HepG2 (cell line): ENCODE measurements around the gene THADA. TPM values are rescaled to one million over a fixed set of nuclear protein-coding genes. Genes with fewer than 3 reads are reported as not detected.
A peak's percentile ranks its signal among the peaks of the same experiment; 100 is the strongest.

Experiments
- ATAC-seq: fragments of 200-7000 bp; cut with Tn5 transposase; 3 replicates; pipeline ENCODE4 v1.9.1; 2020; ENCODE audit warnings: mild to moderate bottlenecking, moderate library complexity
- BruUV-seq: library from RNA; stranded (reverse); fragments of 400-500 nt; replicated peaks from 2 replicates; lab custom pipeline; 2021; lab: Mats Ljungman, UMichigan
- CTCF ChIA-PET: fragments of 300-600 bp; formaldehyde crosslinking; extraction: SDS; loops from one replicate; lab custom pipeline; 2021; ENCODE audit warnings: low total read pairs, inconsistent platforms, low intra/inter-chr PET ratio; lab: Yijun Ruan, JAX
- POLR2A ChIA-PET: fragments of 350-600 bp; sonication (Branson Sonifier 250); formaldehyde crosslinking; loops from one replicate; lab custom pipeline; 2020; ENCODE audit warnings: antibody characterized with exemption, inconsistent platforms; lab: Yijun Ruan, JAX
- DNase-seq: peaks from one replicate; pipeline ENCODE4 v3.0.0-alpha.2; 2015; ENCODE audit warnings: low spot score
- FAIRE-seq: peaks from 3 replicates; lab custom pipeline; 2011; peaks lifted over from hg19 to GRCh38; lab: Jason Lieb, UNC
- H2AFZ ChIP-seq: one replicate; pipeline ENCODE4 v1.6.1; 2011; ENCODE audit warnings: low read length, inconsistent platforms
- H3K27ac ChIP-seq: fragments of 300-600 bp; 3 replicates; pipeline ENCODE4 v1.8.0; 2011; ENCODE audit warnings: mixed run types, mild to moderate bottlenecking, mixed read lengths, low read length, inconsistent platforms; ENCODE audit not compliant: insufficient read depth; ENCODE audit errors: extremely low read length
- H3K27me3 ChIP-seq, 2 experiments: fragments of 200-600 bp in 1 of 2; 2 replicates in 1 of 2; 3 replicates in 1 of 2; pipeline versions ENCODE4 v1.6.0 to v1.8.0; 2011; ENCODE audit warnings: low read length in 2 of 2, mild to moderate bottlenecking in 2 of 2, moderate library complexity in 2 of 2, inconsistent platforms in 1 of 2; ENCODE audit not compliant: insufficient read depth in 2 of 2, control insufficient read depth in 1 of 2
- H3K36me3 ChIP-seq, 2 experiments: fragments of 200-600 bp in 1 of 2; replicated peaks in 1 of 2; 2 replicates in 1 of 2; 3 replicates in 1 of 2; pipeline versions ENCODE4 v1.5.1 to v1.8.0; 2011; ENCODE audit warnings: low read length in 2 of 2, inconsistent platforms in 1 of 2; ENCODE audit not compliant: insufficient read depth in 2 of 2, control insufficient read depth in 1 of 2
- H3K4me1 ChIP-seq: 2 replicates; pipeline ENCODE4 v1.5.1; 2012; ENCODE audit warnings: low read length, inconsistent platforms; ENCODE audit not compliant: insufficient read depth
- H3K4me2 ChIP-seq: 2 replicates; pipeline ENCODE4 v1.6.0; 2011; ENCODE audit warnings: low read depth, low read length, inconsistent platforms
- H3K4me3 ChIP-seq, 3 experiments: fragments of 200-600 bp in 1 of 3; sonication (generic), shearing (Covaris generic) in 1 of 3; replicated peaks in 1 of 3; 2 replicates each; pipeline ENCODE4 v1.5.1; 2011 to 2016; ENCODE audit warnings: low read length in 3 of 3, inconsistent platforms in 2 of 3, low read depth in 2 of 3, mild to moderate bottlenecking in 2 of 3, control low read depth in 1 of 3, mixed read lengths in 1 of 3; ENCODE audit not compliant: insufficient read depth in 1 of 3
- H3K79me2 ChIP-seq: one replicate; pipeline ENCODE4 v1.6.1; 2011; ENCODE audit warnings: low read length, inconsistent platforms; ENCODE audit not compliant: insufficient read depth
- H3K9ac ChIP-seq: 2 replicates; pipeline ENCODE4 v1.6.0; 2011; ENCODE audit warnings: mild to moderate bottlenecking, low read depth, low read length, inconsistent platforms; ENCODE audit not compliant: insufficient read depth
- H3K9me3 ChIP-seq: 2 replicates; pipeline ENCODE4 v1.5.1; 2012; ENCODE audit warnings: mild to moderate bottlenecking, low read length
- H4K20me1 ChIP-seq: 2 replicates; pipeline ENCODE4 v1.6.0; 2011; ENCODE audit warnings: inconsistent platforms, mild to moderate bottlenecking, low read length, moderate library complexity; ENCODE audit not compliant: insufficient read depth
- ATF6 ChIP-seq: sonication (generic); formaldehyde crosslinking; conservative IDR thresholded peaks from 2 replicates; pipeline ENCODE4 v1.4.0; 2020; ENCODE audit warnings: missing genetic modification reagents
- BATF2 ChIP-seq: sonication (generic); formaldehyde crosslinking; IDR thresholded peaks from 2 replicates; pipeline ENCODE4 v1.8.0; 2022; ENCODE audit warnings: mild to moderate bottlenecking, missing genetic modification reagents, moderate library complexity
- CEBPG ChIP-seq: IDR thresholded peaks from 2 replicates; pipeline ENCODE4 v1.6.1; 2016
- FOXK1 ChIP-seq: sonication (generic); formaldehyde crosslinking; IDR thresholded peaks from 2 replicates; pipeline ENCODE4 v1.4.0; 2020; ENCODE audit warnings: low read depth, missing genetic modification reagents, borderline replicate concordance
- MLX ChIP-seq: IDR thresholded peaks from 2 replicates; pipeline ENCODE4 v1.6.1; 2016
- MLXIP ChIP-seq: sonication (generic); formaldehyde crosslinking; IDR thresholded peaks from 2 replicates; pipeline ENCODE4 v1.9.0; 2021; ENCODE audit warnings: missing genetic modification reagents, borderline replicate concordance
- NKX3-1 ChIP-seq: sonication (generic); formaldehyde crosslinking; IDR thresholded peaks from 2 replicates; pipeline ENCODE4 v1.5.0; 2020; ENCODE audit warnings: missing genetic modification reagents
- RAD21 ChIP-seq: fragments of 450-650 bp; formaldehyde crosslinking; IDR thresholded peaks from 2 replicates; pipeline ENCODE4 v1.5.0; 2020; ENCODE audit warnings: mild to moderate bottlenecking
- SMC3 ChIP-seq: IDR thresholded peaks from 2 replicates; pipeline ENCODE4 v1.6.1; 2011; ENCODE audit warnings: low read length, improper control_type of control experiment
- SOX5 ChIP-seq: IDR thresholded peaks from 2 replicates; pipeline ENCODE4 v1.6.1; 2016; ENCODE audit warnings: borderline replicate concordance
- STAG1 ChIP-seq: sonication (generic); formaldehyde crosslinking; IDR thresholded peaks from 2 replicates; pipeline ENCODE4 v1.4.0; 2020; ENCODE audit warnings: missing genetic modification reagents
- SUZ12 ChIP-seq: fragments of 150-350 bp; IDR thresholded peaks from 2 replicates; pipeline ENCODE4 v1.6.1; 2014; ENCODE audit warnings: low read depth, low read length
- TEAD3 ChIP-seq: optimal IDR thresholded peaks from 2 replicates; pipeline ENCODE3; 2016; ENCODE audit warnings: borderline replicate concordance
- ZNF121 ChIP-seq: sonication (generic); formaldehyde crosslinking; IDR thresholded peaks from 2 replicates; pipeline ENCODE4 v1.5.0; 2020; ENCODE audit warnings: mild to moderate bottlenecking, missing genetic modification reagents
- ZNF333 ChIP-seq: sonication (generic); formaldehyde crosslinking; IDR thresholded peaks from 2 replicates; pipeline ENCODE4 v1.4.0; 2020; ENCODE audit warnings: mild to moderate bottlenecking, missing genetic modification reagents, borderline replicate concordance
- ZNF703 ChIP-seq: sonication (generic); formaldehyde crosslinking; IDR thresholded peaks from 2 replicates; pipeline ENCODE4 v1.5.1; 2020; ENCODE audit warnings: missing genetic modification reagents, mild to moderate bottlenecking, moderate library complexity, borderline replicate concordance
- ZZZ3 ChIP-seq: sonication (generic); formaldehyde crosslinking; IDR thresholded peaks from 2 replicates; pipeline ENCODE4 v1.4.0; 2020; ENCODE audit warnings: missing genetic modification reagents, mild to moderate bottlenecking, borderline replicate concordance
- WGBS: methylation state at CpG from one replicate; pipeline ENCODE4 v1.1.6; 2017; ENCODE audit warnings: low lambda C conversion rate; 5-methylcytosine and 5-hydroxymethylcytosine counted together
- in situ Hi-C: cut with HindIII; loops from 2 replicates; pipeline ENCODE4 v1.10.0; 2017; ENCODE audit warnings: low pct_unique_long_range_greater_than_20kb; ENCODE audit not compliant: extremely low pct_ligation_motif_present
- intact Hi-C: fragments of 100-400 bp; cut with micrococcal nuclease; formaldehyde crosslinking; loops from one replicate; pipeline ENCODE4 v1.10.0; 2022; ENCODE audit not compliant: unreplicated experiment
- polyA plus RNA-seq, 8 experiments: library from polyadenylated mRNA; depleted of rRNA in 3 of 8; stranded (reverse) in 7 of 8; unstranded in 1 of 8; fragments of >200 nt; fragmentation: Illumina TruSeq in 4 of 8; extraction: Trizol in 4 of 8; gene quantifications; 2 replicates each; pipeline versions ENCODE4 v1.2.1 to v1.2.3, GENCODE V29; 2011 to 2016; ENCODE audit warnings: low read depth in 4 of 8, missing spikeins in 1 of 8, mixed read lengths in 1 of 8; ENCODE audit not compliant: insufficient read depth in 1 of 8
- total RNA-seq, 5 experiments: library from RNA; depleted of rRNA; stranded (reverse); fragments of >200 nt; fragmentation: Illumina TruSeq; extraction: Trizol; gene quantifications; 2 replicates each; pipeline ENCODE4 v1.2.3, GENCODE V29; 2016; ENCODE audit warnings: low read depth in 1 of 5

The THADA gene
- total and polyA plus RNA-seq, 2 of the 13 experiments (the other 11 are each of a cell fraction or from before 2014, with no cell fraction given), result 12.7 to 21.7 TPM

- TF ChIP-seq NKX3-1 (CRISPR knock-in tag) (no peak), BATF2 (CRISPR knock-in tag) (no peak), ZNF703 (CRISPR knock-in tag) (no peak), CEBPG (CRISPR knock-in tag) (0 out of 2 replicates have a peak, but pooled peaks have one; percentile 26), ZNF121 (CRISPR knock-in tag) (peak; percentile 90), MLXIP (CRISPR knock-in tag) (no peak)
Observed at GRCh38 chr2:43610361-43610760, 14.5 kb upstream of the THADA start (continued).

GRCh38 chr2:43609290-43609918, 13.6 kb upstream of the THADA start:
- peak; percentile 80 for ATAC-seq
- Histone ChIP-seq H3K4me2 (no peak overlapping the region), H3K4me1 (peaks cover 58% of the 10 kb centered on the region), H4K20me1 (no peaks in the 10 kb centered on the region), H3K27me3 (0 out of 5 replicates have a peak, but pooled peaks cover 0 to 6% of the 10 kb centered on the region in 2 experiments), H3K4me3 (no peak overlapping the region), H3K36me3 (no peaks in the 10 kb centered on the region), H3K9me3 (no peaks in the 10 kb centered on the region), H3K27ac (no peak overlapping the region), H3K79me2 (no peaks in the 10 kb centered on the region), H3K9ac (no peak overlapping the region), H2AFZ (no peak overlapping the region)
- intact Hi-C loops (loop anchor here (1.0 to 5.0 kb wide), 3 partner anchors 13 to 783 kb away; partner anchors contain the start of genes DYNC2LI1 and THADA), in situ Hi-C loops (no loop called here)
- ChIA-PET POLR2A (interaction anchor here (2.4 kb wide), 1 partner anchor 13 kb away, joined by 11 read pairs; the partner anchor contains the start of gene THADA), CTCF (interaction anchor here (2.1 to 3.1 kb wide), 2 partner anchors 13 to 781 kb away, joined by 18 to 29 read pairs; partner anchors contain the start of gene THADA)
- 30% methylated on average over 6 of the region's 6 CpGs for WGBS
- no TSS peak for BruUV-seq
- DNase-seq, result peak; percentile 75
- FAIRE-seq, result peak; percentile 85
- peak; percentile 62 for TF ChIP-seq RAD21 (CRISPR knock-in tag)
- 0 out of 2 replicates have a peak, but pooled peaks have one; percentile 52 for TF ChIP-seq ATF6 (CRISPR knock-in tag)
- 0 out of 2 replicates have a peak, but pooled peaks have one; percentile 16 for TF ChIP-seq FOXK1 (CRISPR knock-in tag)
- TF ChIP-seq TEAD3, result peak; percentile 7
- no peak for TF ChIP-seq SOX5 (CRISPR knock-in tag)
- peak; percentile 78 for TF ChIP-seq STAG1 (CRISPR knock-in tag)
- peak; percentile 82 for TF ChIP-seq SMC3
- TF ChIP-seq ZNF333 (CRISPR knock-in tag), result no peak
- 0 out of 2 replicates have a peak, but pooled peaks have one; percentile 8 for TF ChIP-seq SUZ12
- no peak for TF ChIP-seq MLX (CRISPR knock-in tag)
- no peak for TF ChIP-seq ZZZ3
